Islet precursor cell (in vitro differentiated cells): ENCODE data around the gene ZBTB18.

Source experiments
- DNase-seq: peaks from one replicate; pipeline ENCODE4 v3.0.0-alpha.2; 2018

Gene ZBTB18

DNA sequence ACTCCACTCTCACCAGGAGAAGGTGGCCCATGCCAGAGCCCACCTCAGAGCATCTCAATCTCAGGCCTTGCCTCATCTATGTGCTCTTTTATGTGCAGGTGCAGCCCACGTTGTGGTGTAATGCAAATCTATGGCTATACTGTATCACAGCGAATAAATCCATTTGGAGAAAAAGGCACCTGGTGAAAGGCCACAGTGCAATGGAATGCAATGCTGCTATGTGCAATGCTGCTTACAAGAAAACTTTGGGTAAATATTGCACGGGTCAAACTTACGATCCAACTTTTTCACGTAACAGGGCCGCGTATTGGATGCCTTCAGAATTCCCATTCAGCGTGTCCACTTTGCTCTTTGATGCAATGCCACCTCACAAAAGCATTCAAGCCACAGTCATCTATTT, 13.5 kb downstream of the ZBTB18 start:
- DNase-seq: no peak

DNA sequence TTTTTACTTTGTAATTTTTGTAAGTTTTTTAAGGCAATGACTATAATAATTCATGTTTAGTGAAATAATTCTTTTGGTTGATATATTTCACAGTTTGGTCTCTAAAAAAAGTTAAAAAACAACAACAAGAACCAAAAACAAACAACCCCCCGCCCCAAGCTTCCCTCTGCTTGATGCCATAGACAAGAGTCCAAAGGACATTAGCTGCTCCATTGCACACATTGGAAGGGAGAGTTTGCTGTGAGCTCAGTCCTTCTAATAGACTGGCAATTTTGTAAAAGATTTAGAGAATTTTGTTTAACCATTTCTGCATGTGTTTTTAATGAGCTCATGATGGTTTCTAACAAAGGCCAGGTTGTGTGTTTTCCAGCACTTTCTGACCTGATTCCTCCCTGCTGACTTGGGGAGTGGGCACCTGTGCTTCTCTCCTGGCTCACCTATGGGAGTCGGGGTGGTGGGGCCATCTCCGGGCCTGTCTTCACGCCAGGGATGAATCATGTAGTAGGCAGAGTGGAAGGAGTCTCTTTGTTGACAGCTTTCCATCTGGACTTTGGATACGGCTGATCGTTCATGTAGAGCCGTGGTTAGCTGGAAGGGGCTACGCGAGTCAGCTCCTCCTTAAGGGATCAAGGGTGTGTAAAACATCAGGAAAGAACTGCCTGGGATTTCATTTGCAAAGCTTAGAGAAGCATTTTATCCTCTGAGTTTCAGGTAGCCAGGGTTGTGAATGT, 14.1 kb downstream of the ZBTB18 start:
- no peak for DNase-seq

DNA sequence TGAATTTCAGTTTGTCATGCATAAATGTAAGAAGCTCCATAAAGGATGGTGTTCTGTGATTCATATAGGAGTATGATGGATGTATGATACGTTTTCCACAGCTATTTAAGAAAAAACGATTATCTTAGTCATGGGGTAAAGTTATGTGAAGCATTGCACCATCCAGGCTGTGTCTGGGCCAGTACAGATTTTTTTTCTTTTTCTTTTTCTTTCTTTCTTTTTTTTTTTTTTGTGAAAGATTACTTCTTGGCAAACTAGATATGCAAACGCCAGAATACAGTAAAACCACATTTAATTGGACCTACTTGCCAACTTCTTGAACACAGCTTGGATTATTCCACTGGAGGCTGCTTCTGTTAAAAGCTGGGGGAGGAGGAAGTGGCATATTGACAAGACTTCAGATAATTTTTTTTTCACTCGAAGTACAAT, 14.9 kb downstream of the ZBTB18 start:
- no peak for DNase-seq

DNA sequence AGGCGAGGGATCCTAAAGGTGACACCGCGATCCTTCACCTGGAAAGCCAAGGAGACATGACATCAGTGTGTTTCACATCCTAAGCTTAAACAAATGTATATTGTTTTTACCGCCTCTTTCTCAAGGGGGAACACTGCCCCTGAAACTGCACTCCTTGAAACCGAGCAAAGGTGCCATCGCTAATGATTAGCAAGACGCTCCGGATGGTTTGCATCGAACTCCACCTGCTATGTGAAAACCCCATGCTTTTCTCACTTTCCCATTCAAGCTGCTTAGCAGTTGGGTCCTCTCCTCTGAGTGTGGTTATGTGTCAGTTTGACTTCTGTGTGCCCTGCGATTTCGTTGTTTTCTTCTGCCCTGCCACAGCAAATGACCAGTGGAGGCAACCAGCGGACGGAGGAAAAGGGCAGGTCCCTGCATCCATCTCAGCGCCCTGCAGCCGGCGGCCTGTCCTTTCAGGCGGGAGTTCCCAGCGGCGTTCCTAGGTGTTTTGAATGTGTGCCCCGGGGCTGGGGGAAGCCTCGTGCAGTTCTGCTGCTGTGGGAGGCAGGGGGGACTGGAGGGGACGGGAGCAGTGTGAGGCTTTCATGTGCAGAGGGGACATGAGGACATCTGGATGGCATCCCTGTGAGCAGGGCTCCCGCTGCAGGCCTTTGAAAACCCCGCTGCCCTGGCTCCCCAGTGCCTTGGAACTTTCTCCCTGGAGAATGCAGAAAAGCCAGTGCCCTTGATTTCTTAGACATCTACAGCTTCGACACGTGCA, 16.1 kb downstream of the ZBTB18 start:
- DNase-seq: no peak

DNA sequence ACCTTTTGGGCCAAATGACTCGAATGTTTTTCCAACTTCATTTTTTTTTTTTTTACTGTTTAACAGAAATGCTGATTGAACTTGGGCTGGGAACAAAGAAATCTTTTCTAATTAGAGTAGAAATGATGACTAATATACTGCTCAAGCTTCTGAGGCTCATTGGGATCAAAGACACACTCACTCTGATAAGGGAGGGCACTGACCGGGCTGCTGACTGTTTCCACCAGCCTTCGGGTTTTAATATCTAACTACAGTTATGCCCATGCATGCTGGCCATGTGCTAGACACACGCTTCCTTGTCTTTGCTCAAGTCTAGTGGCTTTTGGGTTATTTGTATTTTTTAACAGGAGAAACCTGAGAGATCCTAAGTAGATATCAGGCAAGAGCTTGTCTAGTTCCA, 16.8 kb downstream of the ZBTB18 start:
- no peak for DNase-seq

DNA sequence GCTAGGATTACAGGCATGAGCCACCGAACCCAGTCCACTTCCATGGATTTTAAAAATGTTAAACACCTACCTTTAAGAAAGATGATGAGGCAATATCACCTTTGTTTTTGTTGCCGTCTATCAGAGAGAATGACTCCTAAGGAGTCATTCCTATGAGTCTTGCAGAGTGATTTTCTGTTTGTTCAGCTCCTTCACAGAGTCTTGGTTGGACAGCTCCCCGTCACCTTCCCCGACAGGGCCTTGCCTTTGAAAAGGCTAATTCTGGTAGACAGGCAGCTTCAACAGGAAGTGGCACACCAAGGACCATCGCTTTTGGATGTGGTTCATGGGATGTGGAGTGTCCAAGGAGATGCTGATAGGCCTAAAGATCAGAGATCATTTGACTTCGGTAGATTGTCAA, 17.5 kb downstream of the ZBTB18 start:
- DNase-seq: no peak

DNA sequence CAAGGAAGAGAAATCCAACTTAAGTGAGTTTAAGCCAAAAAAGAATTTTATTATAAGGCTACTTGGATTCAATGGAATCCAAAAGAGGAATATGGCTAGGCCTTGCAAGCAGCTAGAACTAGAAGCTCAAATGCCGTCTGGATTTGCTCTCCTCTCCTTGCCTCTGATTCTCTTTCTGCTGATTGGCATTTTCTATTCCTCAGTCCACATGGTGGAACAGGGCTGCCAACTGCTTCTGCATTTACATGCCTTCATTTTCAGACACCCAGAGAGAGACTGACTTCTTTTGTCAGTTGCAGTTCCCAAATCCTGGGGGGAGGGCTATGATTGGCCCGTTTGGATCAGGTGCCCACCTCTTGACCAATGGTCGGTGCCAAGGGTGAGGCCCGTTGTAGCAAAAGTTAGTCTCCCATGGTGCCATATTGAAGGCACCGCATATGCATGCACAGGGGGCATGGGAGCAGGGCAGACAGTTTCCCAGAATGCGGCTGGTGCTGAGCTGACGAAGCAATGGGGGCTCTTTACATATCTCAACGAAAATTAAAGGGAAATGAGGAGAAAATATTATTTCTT, 18.3 kb downstream of the ZBTB18 start:
- no peak for DNase-seq

DNA sequence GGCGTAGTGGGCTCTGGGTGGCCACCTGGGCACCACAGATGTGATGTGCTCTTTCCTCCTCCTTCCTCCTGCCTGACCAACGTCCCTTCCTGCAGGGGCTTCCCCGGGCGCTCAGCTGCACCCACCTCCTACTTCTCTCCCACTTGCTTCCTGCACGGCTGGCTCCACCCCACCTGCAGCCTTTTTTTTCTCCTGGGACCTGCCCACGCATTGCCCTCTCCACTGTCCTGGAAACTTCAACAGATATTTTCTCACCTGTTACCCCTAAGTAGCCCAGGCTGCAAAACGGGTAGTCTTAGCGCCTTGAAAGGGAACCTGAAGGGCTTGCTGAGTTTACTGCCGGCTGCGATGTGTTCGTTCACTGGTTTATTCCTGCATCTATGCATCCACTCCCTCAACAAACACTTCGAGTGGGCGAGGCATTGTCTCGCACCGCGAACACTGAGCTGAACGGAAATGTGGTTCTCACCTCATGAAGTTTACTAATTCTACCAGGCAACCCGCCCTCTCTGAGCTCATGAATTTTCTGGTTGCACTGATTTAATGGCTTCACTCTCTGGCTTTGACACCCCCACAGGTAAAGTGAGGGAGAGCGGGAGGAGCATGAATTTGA, 23.6 kb downstream of the ZBTB18 start:
- DNase-seq: no peak

DNA sequence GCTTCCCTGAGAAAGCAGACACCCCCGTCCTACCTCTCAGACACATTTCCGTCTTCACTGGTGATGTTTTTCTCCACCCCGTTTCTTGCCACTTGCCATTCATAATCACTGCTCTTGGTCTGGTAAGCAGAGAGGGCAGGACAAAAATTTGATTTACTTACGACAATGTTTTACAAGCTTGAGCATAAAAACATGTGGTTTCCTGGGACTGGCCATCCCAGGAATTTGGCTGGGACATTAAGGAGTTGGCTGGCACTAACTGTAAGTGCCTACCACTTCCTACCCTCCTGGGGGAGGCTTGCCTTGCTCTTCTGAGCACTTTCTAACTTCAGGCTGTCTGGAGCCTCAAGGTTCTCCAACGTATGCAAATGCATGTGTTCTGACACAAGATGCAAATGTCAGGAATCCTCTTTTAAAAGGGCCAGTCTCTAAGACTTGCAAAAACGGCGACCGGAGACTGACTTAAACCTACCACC, 24.2 kb downstream of the ZBTB18 start:
- DNase-seq: no peak

DNA sequence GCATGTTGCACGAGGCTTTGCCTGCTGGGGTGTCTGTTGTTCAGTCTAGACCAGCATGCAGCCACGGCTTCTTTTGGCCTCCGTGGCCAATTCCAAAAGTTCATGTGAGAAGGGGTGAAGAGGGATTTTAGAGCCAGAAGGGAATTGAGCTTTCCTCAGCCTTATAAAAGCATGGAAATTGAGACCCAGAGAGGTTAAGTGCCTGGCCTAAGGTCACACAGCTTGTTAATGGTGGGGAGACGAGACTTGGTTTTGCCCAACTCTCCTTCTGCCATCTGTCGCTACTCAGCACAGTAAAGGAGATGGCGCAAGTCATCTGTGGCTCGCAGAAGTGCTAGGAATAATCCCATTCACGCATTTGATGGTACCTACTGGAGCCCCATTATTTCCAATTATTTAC, 25.7 kb downstream of the ZBTB18 start:
- no peak for DNase-seq

DNA sequence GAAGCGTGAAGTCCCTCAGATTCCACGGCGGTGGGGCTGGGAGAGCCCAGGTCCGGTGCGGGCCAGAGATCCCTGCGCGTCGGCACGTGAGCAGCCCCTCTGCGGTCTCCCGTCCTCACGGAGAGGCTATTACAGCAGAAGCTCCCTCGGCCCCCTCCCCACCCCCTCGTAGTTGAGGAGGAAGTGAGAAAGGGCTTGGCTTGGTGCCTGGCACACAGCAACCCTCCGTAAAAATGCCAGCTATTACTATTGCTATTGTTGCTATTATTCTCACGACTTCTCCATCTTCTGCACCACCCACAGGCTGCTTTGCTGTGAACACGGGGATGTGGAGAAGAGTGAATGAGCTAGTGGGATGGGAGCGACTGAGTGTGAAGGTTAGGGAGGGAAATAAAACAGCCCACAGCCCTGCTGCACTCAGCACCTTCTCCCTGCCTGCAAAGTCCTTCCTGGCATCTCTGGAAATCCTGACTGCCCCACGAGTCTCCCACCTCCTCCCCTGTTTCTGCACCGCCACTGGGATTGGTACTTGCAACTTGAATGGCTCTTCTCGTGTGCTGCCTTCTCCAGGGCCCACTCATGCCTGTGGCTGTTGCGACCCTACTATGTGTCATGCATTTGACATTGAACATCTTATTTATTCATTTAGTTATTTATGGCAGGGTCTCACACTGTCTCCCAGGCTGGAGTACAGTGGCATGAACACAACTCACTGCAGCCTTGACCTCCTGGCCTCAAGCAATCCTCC, 26.6 kb downstream of the ZBTB18 start:
- DNase-seq: no peak

DNA sequence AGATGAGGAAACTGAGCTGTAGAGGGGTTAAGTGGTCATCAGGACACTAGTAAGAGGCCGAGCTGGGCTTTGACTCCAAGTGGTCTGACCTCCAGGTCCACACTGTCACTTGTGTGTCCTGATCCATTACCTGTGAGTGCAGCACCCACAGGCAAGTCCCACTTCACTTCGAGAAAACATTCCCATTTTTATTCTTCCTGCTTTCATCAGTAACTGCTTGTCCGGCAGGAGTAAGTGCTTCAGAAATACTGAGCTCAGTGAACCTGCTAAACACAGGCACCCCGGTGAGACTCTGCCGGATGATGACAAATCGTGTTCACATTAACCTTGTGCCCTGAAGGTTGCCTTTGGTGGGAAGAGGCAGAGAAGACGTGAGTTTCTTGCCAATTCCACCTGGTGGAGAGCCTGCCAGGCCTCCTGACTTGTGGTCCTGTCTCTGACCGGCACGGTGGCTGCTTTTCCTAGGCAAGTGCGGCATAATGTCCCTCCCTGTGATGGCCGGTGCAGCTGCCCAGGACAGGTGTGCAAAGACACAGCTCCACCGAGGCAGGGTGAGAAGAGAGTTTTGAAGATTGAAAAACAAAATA, 29.4 kb downstream of the ZBTB18 start:
- DNase-seq: no peak

DNA sequence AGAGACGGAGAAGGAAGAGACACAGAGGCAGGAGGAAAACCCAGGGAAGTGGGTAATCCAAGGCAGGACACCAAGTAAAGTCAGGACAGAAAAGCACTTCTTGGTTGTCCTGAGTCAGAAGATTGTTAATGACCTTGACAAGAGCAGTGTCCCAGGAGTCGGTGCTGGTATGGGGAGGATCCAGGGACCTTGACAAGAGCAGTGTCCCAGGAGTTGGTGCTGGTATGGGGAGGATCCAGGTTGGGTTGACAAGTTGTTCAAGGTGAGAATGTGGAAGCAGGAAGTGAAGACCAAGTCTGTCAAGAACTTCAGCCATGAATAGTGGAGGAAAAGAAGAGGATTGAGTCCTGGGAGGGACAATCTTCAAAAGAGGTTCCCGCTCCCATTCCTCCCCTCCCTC, 31.9 kb downstream of the ZBTB18 start:
- DNase-seq: no peak

DNA sequence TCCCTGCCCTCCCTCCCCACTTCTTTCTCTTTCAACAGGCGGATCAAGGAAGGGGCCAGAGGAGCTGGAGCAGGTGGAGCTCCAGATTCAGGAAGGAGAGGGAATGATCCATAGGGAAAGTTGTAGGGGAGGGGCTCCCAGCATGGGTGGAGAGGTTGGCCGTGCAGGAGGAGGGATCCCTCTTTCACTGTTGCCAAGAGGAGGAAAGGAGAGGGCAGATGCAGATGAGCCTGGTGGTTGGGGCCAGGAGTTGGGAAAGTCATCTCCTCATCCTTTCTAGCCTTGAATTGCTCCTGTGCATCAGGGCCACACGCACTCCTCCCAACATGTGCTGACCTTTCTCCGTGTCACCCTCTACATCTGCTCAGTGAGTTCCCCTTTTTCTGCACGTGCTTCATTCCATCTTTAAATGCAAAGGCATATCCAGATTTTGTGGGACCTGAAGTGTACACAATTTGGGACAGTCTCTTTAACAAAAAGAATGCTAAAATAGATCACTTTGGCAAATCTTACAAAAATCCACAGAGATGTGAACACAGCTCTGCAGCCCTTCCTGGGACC, 32.4 kb downstream of the ZBTB18 start:
- DNase-seq: no peak

DNA sequence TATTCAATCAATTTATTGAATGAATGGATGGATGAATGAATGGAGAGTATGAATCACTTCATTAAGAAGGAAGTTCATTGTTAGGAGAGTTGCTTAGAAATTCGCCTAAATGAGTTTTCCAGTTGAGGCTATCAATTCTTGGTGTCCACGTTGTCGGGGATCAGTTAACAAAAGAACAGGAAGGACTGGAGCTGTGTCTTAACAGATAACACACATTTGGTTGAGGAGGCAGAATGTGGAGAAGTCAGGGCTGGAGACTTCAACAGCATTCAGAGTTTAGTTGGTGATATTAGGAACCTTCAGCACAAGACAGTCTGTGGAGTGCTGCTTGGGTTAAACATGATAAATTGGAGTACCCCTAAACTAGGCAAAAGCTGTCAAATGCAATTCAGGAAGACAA, 33.7 kb downstream of the ZBTB18 start:
- DNase-seq: no peak

DNA sequence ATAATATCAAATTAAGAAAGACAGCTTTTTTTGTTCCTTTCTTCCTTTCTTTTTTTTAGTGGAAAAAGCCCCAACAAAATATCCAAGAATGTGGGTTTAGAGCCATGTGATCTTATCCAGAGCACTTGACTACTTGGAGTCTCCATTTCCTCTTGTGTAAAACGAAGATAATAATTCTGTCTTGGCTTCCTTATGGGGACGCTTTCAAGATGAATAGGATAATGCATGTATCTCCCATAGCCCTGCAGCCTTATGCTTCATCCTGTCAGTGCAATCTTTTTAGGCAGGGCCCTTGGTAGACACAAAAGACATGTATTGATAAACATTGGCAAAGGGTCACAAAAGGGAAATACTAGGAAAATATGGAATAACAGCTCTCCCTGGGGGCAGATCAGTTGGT, 34.8 kb downstream of the ZBTB18 start:
- no peak for DNase-seq

DNA sequence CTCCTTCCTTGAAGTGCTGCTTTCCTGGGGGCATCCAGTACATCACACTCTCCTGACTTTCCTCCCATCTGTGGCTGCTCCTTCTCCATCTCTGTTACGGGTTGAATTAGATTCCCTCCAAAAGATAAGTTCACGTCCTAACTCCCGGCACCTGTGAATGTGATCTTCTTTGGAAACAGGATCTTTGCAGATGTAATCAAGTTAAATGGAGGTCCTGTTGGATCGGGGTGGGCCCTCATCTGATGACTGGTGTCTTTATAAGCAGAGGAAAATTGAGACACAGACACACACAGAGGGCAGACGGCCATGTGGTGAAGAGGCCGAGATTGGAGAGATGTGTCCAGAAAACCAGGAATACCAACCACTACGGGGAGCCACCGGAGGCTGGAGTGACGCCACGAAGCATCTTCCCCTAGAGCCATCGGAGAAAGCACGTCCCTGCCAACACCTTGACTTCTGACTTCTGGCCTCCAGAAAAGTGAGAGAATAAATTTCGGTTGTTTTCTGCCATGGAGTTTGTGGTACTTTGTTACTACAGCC, 36.0 kb downstream of the ZBTB18 start:
- DNase-seq: no peak

DNA sequence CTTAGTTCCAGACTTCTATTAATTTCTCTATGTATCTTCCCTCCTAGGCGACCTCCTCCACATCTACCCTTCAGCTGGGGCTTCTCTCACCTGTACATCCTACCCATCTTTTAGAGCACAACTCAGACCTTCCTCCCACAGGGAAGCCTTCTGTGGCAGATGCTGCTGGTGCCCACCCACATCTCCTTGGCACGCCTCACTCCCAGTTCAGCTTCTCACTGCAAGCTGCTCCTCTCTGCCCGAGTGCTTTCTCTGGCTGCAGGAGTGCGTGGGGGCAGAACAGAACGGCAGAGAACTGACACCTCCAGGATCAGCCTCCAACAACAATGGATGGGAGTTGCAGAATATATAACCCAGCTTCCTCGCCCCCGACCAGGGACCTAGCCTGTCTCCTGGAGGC, 36.5 kb downstream of the ZBTB18 start:
- DNase-seq: no peak

DNA sequence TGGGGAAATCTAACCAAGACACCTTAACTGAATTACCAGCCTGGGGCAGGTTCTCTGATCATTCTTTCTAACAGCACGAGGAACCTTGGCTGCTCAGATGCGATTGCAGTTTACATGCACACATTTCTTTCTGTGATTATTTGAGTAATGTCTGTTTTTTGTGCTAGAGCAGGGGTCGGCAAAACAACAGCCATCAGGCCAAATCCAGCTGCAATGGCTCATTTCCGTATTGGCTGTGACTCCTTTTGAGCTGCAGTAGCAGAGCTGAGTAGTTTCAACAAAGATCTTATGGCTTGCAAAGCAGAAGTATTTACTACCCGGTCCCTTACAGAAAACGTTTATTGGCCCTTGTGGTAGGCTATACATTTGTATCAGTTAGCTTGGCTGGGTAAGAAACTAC, 37.1 kb downstream of the ZBTB18 start:
- DNase-seq: no peak

DNA sequence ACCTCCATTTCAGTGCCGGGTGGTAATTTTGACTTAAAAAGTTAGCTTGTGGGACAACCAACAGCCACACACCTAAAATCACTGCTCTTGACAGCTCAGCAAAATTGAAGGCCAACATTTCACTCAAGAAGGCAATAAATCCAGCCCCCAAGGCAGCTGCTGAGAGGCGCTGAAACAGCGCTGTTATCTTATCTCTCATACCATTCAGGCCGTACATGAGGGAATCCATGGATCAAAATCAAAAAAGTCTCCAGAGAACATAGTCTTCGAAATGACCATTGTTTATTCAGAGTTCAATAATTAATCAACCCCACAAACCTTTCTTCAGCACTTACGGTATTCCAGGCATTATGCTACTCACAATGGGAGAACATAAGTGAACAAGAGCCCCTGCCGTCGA, 38.5 kb downstream of the ZBTB18 start:
- DNase-seq: no peak

DNA sequence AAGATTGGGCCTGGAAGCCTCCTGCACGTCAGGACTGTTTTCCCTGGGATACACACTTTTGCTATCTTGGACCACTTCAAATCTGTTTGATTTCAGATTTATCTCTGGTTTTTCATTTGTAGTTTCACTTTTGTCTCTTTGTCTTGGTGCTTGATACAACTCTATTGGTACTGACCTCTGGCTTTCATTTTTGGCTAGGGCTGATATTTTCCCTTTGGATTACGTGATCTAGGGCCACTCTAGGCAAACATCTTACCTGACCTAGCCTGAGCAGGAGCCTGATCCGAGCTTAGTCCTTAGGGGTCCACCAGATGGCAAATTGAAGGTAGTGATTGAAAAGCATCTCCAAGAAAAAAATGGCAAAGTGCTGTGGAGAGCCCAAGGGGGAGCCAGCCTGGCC, 39.6 kb downstream of the ZBTB18 start:
- no peak for DNase-seq
